Stimulated activated CD4-positive, alpha-beta T cell treated with anti-CD3 and anti-CD28 coated beads, Interleukin-15, amount 100 ng/mL, for 48 hours (primary cell): ENCODE results near the gene FNBP1L.

Experiments used
- DNase-seq, 2 donors: peaks; one replicate each; pipeline ENCODE4 v3.0.0-alpha.2; 2020; ENCODE audit warnings: low read depth in 2 of 2

FNBP1L gene

GRCh38 chr1:93489756-93490155, 41.8 kb downstream of the FNBP1L start:
- DNase-seq = no peak

GRCh38 chr1:93490357-93490756, 42.4 kb downstream of the FNBP1L start:
- DNase-seq = no peak

- DNase-seq = no peak
Observed at GRCh38 chr1:93495911-93496310, 48.0 kb downstream of the FNBP1L start.

- no peak for DNase-seq
Observed at GRCh38 chr1:93496520-93496919, 48.6 kb downstream of the FNBP1L start.

- no peak for DNase-seq
Observed at GRCh38 chr1:93499075-93499474, 51.2 kb downstream of the FNBP1L start.

GRCh38 chr1:93499533-93499932, 51.6 kb downstream of the FNBP1L start:
- DNase-seq = no peak

- DNase-seq = no peak
Observed at GRCh38 chr1:93500275-93500674, 52.4 kb downstream of the FNBP1L start.

GRCh38 chr1:93501399-93501798, 53.5 kb downstream of the FNBP1L start:
- no peak for DNase-seq

GRCh38 chr1:93501829-93502369, 54.0 kb downstream of the FNBP1L start:
- DNase-seq = no peak

GRCh38 chr1:93502571-93502970, 54.7 kb downstream of the FNBP1L start:
- DNase-seq = no peak

GRCh38 chr1:93503163-93503562, 55.2 kb downstream of the FNBP1L start:
- no peak for DNase-seq

- no peak for DNase-seq
Observed at GRCh38 chr1:93503816-93504215, 55.9 kb downstream of the FNBP1L start.

- no peak for DNase-seq
Observed at GRCh38 chr1:93504247-93505033, 56.5 kb downstream of the FNBP1L start.

GRCh38 chr1:93506126-93506525, 58.2 kb downstream of the FNBP1L start:
- no peak for DNase-seq

- no peak for DNase-seq
Observed at GRCh38 chr1:93516164-93516563, 68.2 kb downstream of the FNBP1L start.

GRCh38 chr1:93518516-93518915, 70.6 kb downstream of the FNBP1L start:
- DNase-seq = no peak

- DNase-seq = no peak
Observed at GRCh38 chr1:93519199-93519829, 71.4 kb downstream of the FNBP1L start.

- DNase-seq = no peak
Observed at GRCh38 chr1:93521618-93522017, 73.7 kb downstream of the FNBP1L start.

GRCh38 chr1:93522721-93523120, 74.8 kb downstream of the FNBP1L start:
- no peak for DNase-seq

GRCh38 chr1:93525431-93525830, 77.5 kb downstream of the FNBP1L start:
- no peak for DNase-seq

GRCh38 chr1:93526431-93526830, 78.5 kb downstream of the FNBP1L start:
- no peak for DNase-seq

- DNase-seq = no peak
Observed at GRCh38 chr1:93528412-93528811, 80.5 kb downstream of the FNBP1L start.

- DNase-seq = no peak
Observed at GRCh38 chr1:93531193-93531592, 83.3 kb downstream of the FNBP1L start.
